Activated T-cell treated with anti-CD3 and anti-CD28 coated beads, Interleukin-2, amount 50 U/mL, for 48 hours (primary cell): ENCODE measurements around the gene TMEM51.
"Not testable (repeated sequence)": the region's sequence is repeated elsewhere in the genome, so short reads cannot be mapped to it uniquely, and the experiment has no call there.

Experiments used
- DNase-seq, 2 experiments: peaks; one replicate each; pipeline ENCODE4 v3.0.0-alpha.2; 2020

The TMEM51 gene

DNA sequence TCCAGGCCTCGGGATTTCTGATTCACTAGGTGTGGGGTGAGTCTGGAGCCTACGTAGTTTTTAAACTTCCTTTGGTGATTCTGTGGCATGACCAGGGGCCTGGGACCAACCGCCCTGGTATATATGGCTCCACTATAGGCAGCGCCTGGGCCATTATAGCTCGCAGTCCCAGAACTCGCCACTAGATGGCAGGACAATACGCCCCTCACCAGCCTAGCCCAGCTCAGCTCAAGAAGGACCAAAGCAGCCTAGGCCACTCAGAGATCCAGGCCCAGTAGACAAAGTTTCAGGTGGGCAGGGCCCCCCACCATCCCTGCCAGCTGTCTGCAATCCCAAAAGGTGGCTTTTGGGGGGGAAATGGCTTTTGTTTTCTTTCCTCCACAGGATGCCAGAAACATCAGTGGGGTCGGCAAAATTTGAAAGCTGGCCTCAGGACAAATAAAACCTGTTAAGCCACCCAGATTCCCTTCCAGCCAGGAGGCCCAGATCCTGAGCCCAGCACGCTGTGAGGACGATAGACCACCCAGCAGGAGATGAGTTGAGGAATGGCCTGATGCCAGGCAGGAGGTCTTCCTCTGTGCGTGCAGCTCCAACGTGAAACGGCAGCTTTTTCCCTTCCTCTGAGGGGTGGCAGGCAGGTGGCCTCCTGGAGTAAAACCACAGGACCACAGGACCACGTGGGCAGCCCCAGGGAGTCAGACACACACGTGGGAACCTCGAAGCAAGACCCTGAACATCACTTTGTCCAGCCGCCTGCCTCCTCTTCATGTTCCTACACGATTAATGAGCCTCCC lies 24.8 kb upstream of the TMEM51 start:
- peak; percentile 79 to 86 for DNase-seq

DNA sequence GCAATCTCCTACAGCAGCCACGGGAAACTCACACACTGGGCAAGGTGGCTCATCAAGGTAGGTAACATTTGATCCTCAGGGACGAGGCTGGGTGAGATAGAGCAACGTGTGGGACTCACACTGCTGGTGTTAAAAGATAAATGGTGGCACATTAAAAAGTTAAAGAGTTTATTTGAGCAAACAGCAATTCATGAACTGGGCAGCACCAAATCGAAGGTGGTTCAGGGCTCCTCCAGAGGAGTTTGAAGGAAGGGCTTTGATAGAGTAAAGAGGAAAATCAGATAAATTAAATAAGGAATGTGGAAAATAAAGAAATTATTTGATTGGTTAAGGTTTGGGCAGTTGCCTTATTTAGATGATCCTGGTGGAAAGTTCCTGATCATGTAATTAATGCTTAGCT lies 23.6 kb upstream of the TMEM51 start:
- no peak for DNase-seq

DNA sequence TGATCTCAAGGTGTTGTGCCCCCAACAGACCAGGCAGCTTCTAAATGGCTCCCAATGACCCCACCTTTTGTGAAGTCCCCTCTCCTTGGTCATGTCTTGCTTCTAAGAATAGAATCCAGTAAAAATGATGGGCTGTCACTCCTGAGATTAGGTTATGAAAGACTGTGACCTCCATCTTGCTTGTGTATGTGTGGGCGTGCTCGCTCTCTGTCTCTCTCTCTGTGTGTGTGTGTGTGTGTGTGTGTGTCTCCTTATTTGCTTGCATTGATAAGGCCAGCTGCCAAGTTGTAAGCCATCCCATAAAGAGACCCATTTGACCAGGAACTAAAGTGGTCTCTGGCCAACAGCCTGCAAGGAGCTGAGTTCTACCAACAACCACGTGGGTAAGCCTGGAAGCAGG lies 22.9 kb upstream of the TMEM51 start:
- DNase-seq = no peak

DNA sequence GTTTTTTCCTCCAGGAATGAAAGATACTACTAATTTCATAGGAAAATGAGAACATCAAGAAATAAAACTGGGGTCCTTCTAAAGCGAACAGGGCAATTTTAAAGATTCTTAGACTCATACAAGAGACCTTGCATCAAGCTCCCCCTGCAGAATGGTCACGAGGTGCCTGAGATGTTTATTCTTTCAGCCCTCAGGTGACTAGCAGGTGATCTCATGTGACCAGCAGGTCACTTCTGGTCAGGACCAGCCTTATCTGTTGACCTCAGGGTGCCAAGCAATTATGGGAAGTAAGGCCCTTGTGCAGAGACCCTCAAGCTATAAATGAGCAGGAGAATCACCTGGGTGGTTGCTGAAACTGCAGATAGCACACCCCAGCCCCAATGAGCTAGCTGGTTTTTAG lies 20.6 kb upstream of the TMEM51 start:
- DNase-seq = no peak

DNA sequence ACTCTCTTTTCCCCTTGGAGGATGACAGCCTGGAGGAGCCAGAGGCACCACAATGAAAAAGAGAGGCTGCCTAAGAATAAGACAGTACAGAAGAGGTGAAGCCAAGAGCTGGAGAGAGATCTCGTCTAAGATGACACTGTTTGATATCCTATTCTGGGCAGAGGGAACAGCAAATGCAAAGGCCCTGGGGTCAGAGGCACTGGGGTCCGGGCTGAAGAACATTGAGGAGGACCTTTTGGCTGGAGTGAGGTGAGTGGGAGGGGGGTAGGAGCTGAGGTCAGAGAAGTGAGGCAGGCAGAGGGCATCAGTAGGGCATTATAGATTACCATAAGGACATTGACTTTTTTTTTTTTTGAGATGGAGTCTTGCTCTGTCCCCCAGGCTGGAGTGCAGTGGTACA lies 19.3 kb upstream of the TMEM51 start:
- no peak for DNase-seq

DNA sequence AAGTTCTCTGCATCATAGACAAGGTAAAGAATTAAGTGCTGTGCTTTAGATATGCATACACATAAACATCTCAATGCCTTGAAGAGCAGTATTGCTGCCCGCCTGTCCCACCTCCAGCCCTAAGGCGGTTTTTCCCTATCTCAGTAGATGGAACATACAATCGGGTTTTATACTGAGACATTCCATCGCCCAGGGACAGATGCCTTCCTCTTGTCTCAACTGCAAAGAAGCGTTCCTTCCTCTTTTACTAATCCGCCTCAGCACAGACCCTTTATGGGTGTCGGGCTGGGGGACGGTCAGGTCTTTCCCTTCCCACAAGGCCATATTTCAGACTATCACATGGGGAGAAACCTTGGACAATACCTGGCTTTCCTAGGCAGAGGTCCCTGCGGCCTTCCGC lies 17.9 kb upstream of the TMEM51 start:
- DNase-seq = not testable (repeated sequence)

DNA sequence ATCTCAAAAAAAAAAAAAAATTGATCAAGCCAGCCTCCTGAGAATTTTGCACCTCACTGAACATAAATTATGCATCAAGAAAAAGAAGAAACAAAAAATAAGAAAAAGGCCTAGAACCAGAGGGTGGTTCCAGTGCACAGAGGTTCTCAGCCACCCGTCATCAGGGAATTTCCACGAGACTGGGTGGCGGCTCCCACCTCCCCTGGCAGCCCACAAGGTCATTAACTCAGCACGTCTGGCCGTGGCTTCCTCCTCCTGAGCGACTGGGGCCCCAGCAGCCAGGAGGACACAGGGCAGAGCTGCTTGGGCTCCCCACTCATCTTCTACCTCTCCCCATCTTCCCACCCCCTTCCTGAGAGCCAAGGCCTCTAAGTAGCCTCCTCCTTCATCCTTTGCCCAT lies 15.7 kb upstream of the TMEM51 start:
- no peak for DNase-seq

DNA sequence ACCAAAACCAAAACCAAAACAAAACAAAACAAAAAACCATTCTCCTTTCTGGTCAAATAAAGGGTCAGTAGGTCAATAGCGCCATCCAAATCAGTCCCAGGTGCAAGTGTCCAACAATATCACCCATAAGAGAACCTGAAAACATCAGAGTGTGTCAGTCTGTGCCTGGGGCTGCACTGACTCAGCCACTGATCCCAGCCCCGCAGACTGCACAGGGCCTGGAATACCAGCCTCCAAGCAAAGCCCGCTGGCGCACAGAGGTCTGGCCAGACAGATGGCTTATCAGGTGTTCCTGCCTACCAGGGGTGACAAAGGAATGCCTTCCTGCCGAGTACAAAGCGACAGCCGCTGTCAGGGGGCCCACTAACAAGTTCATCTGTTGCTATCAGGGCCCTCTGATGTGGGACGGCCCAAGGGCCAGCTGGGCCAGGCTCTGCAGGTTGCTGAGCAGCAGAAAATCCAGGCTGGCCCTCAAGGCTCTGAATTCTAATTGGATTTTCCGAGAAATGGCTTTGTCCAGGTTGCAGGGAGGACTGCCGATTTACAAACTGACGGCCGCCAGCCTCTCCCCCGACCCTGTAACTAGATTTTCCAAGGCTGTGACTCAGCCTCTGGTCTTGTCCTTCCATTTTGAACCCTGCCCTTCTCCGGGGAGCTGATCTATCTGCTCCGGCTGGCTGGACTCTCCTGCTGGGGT lies 13.7 kb upstream of the TMEM51 start:
- DNase-seq = no peak

DNA sequence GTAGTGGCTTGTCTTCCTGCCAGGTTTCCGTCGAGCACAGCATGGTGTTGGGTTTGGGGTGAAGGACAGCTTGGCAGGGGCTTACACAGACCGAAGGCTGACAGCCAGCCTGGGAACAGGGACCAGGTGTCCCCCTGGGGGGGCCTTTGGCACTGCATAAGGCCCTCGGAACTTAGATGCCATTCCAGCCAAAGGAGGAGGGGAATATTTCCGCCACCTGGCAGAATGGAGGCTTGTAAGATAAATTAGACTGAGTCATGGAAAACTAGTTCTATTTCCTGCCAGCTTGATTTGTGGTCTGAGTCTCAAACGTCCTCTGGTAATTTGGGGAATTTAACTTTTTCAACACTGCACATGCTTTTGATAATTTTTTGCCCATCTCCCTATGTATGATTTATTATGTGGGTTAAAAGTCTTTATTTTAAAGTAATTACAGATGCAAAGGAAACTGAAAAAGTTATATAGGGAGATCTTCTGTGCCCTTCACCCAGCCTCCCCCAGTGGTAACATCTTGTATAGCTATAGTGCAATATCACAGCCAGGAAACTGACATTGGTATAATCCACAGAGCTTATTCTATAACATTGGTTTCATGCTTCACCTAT lies 11.5 kb upstream of the TMEM51 start:
- DNase-seq = no peak

DNA sequence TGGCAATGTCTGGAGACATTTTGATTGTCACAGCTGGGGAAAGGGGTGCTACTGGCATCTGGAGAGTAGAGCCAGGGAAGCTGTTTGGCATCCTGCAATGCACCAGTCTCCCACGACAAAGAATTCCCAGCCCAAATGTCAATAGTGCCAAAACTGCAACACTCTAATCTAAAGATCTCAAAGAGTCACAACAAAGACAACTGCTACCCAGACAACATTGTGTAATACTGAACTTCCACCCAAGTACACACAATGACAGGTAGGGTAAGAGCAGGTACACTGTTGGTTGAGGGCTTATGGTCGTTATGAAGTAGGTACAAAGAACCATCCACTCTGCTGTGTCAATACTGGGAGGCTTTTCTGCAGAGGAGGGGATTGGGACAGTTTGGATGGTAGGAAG lies 8.2 kb upstream of the TMEM51 start:
- no peak for DNase-seq

DNA sequence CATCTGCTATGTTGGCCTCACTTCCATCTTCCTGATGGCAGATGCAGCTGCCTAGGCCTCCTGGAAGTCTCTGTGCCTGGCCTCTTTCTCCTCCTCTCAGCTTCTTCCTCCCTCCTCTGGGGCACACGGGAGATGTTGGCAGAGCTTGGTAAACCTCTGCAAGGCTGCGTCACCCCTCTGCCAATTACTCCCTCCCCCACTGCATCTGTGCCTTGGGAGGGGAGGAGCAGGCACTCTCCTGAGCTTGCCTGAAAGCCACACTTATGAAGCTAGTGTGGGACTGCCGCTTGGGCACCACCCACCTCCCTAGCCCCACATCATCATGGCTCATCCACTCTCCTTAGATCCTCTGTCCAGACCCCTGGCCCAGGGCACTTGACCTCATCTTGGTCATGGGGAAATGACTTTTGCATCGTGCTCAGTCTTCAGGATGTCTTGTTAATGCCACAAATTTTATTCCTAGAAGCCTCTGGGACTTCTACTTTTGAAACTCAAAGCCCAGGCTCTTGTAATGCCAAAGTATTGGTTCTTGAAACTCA lies 7.3 kb upstream of the TMEM51 start:
- DNase-seq = no peak

DNA sequence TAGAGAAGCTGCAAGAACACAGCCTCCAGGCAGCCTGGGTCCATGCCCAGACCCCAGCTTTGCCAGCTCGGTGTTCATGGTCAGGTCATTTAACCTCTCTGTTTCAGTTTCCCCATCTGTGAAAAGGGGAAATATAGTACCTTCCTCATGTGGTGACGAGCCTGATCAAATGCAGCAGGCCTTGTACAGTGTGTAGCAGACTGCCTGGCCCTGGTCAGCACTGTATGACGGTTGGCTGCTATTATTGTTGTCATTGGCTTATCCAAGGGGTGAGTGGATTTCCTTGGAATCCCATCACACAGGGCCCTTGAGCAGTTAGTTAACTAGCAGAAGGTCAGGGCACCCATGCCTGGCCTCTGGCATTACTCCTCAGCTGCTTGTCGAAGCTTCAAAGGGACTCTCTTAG lies 6.6 kb upstream of the TMEM51 start:
- no peak for DNase-seq

DNA sequence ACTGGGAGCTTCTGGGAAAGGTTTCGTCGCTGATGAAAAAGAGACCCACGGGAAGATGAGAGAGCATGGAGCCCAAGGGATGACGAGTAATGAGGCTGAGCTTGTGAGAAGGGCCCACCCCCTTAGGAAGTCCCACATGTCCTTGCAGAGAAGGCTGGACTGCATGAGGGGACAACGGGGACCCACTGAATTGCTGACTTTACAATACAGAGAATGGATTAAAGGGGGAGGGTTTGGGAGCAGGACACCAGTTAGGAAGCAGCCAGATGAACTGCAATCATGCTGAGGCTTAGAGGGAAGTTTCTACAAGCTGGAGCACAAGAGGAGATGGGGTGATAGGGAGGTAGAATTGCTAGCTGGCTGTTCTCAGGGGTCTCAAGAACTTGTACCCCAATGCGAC lies 5.5 kb upstream of the TMEM51 start:
- DNase-seq = no peak

DNA sequence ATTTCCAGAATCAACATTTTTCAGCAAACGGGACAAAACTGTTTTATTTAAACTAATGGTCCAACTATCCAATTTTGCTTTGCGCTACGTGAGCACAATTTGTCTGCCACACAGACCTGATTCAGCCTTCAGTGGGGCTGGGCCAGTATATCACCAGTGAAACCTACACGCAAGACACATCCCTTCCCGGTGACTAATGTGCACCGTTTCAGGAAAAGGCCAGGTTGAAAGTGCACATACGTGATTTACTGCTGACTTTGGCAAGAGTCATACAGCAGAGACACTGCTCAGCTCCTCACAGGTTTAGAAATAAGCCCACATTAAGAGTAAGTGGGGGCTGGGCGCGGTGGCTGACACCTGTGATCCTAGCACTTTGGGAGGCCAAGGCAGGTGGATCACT lies 5.1 kb upstream of the TMEM51 start:
- no peak for DNase-seq

DNA sequence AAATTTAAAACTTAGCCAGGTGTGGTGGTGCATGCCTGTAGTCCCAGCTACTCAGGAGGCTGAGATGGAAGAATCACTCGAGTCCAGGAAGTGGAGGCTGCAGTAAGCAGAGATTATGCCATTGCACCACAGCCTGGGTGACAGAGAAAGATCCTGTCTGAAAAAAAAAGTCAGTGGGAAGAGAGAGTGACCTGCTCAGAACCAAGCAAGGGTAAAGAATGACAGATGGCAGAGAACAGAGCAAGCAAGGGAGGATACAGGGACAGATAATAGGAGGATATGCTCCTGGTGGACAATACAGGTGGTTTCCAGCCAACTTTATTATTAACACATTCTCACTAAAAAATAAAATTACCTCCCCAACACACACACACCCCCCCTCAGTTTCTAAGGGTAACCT lies 4.6 kb upstream of the TMEM51 start:
- no peak for DNase-seq

DNA sequence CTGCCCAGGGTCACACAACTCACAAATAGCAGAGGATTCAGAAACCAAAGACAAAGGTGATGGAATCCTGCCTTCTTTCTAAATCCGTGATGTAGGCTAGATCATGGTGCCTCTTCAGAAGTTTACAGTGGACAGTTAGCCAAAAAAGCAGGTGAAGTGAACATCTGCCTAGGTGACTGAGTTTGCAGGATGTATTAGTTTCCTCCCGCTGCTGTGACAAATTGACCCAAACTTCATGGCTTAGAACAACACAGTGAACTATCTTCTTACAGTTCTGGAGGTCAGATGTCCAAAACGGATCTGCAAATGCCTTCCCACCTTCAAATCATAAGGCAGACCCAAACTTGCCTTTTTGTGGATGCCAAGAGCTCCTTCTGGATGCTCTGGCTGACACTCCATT lies 3.2 kb upstream of the TMEM51 start:
- DNase-seq = no peak

DNA sequence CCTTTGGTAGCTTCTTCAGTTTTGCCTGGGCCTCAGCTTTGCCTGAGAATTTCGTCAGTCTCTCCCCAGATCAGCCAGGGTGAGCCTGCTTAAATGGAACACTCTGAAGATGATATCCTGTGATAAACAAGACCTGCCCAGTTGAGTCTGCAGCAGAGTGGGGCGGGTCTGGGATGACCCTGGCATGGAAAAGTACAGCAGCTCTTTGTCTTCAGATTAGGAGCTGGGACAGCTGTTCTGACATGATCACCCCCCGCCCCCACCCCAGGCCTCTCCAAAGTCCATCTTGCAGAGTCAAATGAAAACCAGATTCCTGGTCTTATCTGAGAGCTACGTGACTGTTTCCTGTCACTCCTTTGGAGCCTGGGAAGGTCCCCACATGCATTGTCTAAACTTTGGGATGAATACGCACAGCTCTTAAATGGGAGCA lies 2.2 kb upstream of the TMEM51 start:
- no peak for DNase-seq

DNA sequence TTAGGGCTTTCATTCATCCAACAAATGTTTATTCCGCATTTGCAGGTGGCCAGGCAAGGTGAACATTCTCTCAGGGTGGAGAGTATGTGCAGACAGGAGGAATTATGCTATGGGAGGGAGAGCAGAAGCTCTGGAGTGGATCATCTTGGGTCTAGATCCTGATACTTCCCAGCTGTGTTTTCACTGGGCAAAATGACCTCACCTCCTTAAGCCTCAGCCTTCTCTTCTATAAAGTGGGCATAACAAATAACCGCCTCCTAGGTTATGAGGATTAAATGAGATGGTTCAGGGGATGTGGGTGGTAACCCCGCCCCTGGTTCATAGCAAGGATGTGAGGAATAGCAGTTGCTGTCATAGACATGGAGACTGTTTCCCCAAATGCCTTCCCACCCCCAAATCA lies 1.7 kb upstream of the TMEM51 start:
- DNase-seq = no peak

DNA sequence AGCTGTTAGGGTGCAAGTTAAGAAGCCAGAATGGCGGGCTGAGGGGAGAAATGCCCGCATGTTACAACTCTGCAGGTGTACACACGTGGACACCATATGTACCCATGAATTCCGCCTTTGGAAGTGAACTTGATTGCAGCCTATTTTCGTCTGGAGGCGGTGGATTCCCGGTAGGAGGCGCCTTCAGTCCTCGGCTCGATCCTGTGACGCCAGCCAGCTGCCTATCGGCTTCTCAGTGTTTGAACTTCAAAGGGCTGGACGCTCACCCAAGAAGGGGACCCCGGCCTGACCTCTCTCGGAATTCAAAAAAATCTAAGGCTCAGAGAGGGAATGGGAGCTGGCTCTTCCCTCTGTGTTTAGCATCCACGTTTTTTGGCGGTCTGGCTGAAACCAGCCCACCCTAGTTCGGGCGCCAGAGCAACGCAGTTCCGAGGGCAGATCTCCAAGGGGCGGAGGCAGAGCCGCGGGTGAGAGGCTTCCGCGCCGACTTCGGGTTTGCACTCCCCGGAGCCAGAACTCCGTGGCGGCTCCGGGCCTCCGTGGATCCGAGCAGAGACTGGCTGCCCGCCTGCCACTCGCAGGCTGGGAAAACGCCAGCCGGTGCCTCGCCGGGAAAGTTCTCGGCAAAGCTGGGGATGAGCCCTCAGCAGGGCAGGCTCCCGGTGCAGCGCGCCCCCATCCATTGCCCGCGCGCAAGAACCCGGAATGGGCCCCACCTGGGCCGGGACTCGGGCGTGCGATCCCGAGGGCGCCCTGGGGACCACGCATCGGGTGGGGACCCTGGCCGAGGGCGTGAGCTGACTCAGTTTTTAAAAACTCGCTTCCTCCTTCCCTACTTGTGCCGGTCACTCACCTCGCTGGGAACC lies 996 bp upstream of the TMEM51 start:
- peak; percentile 37 to 43 for DNase-seq

DNA sequence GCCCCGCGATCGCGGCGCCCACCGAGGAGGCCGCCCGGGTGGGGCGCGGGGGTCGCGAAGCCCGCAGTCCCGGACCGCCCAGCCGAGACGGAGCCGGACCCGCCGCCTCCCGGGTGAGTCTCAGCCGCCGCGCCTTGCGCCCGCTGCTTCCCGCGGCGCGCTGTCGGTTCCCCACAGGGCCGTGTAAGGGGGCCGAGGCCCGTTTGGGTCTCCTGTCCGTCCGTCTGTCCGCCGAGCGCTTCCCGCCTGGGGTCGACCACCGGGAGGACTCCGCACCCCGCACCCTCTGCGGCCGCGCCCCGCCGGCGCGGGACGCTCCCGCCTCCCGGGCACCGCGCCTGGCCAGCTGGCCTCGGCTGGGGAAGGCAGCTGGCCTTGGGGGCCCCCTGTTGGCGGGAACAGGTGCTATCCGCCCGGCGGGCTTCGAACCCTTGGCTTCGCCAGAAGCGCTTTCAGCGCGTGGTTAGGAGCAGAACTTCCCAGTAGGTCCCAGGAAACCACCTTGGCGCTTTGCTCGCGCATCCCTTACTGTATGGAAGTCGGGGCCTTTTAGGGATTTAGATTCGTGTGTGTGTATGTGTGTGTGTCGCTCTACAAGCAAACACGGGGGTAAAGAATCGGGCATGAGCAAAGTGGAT lies 414 bp downstream of the TMEM51 start:
- peak; percentile 61 to 65 for DNase-seq

DNA sequence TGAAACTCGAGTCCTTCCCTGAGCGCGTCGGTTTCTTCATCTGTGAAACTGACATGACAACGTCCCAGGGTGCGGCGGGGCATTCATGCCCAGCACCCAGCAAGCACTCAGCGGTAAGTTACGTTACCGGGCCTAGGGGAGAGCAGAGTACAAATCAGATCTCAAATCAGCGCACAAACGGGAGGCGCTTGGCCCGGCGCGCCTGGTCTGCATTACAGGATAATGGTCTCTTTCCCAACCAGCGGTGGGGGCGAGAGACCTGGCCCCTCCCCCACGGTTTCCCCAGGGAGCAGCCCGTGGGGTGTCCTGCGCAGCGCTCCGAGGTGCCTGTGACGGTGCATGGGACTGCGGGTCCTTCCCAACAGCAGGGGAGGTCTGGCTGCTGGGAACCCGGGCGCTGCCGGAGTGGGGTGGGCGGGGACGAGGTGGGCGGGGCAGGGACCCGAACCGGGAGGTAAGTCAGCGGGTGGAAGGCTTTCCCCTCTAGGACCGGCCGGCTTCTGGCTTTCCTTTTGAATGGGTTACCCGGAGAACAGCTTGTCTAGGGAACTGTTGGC lies 1.0 kb downstream of the TMEM51 start:
- DNase-seq = no peak

DNA sequence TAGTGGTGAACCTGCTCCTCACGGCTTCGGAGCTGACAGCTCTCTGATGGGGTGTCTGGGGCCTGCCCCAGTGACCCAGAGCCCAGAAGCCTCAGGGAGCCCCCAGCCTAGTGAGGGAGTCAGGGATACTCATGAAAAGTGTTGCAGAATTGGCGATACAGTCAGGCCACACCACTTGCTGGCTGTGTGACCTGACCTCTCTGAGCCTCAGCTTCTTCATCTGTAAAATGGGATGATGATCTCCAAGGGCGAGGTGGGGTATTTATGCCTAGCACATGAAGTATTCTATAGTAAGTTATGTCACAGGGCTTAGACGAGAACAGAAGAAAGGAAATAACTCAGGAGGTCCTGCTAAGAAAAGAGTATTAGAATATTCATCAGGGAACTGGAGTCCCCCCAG lies 1.6 kb downstream of the TMEM51 start:
- no peak for DNase-seq
